DOHH2 (cell line): Measurements from ENCODE around the gene WWTR1.

ENCODE experiments used
- H3F3A ChIP-seq: fragments of 200-600 bp; sonication (generic), shearing (Covaris generic); 2 replicates; pipeline ENCODE4 v1.6.0; 2016; ENCODE audit warnings: antibody characterized with exemption, mild to moderate bottlenecking; ENCODE audit not compliant: control insufficient read depth, insufficient read depth
- H3K27ac ChIP-seq: fragments of 200-600 bp; sonication (generic); 2 replicates; pipeline ENCODE4 v1.5.1; 2014; ENCODE audit warnings: low read depth, mild to moderate bottlenecking, low read length, moderate library complexity
- H3K27me3 ChIP-seq: fragments of 200-600 bp; sonication (generic); 2 replicates; pipeline ENCODE4 v1.6.1; 2014; ENCODE audit warnings: mild to moderate bottlenecking, low read length, mixed read lengths; ENCODE audit not compliant: control insufficient read depth
- H3K36me3 ChIP-seq: fragments of 200-600 bp; sonication (generic); 2 replicates; pipeline ENCODE4 v1.6.1; 2014; ENCODE audit warnings: mild to moderate bottlenecking, low read length, moderate library complexity, mixed read lengths; ENCODE audit not compliant: control insufficient read depth
- H3K4me1 ChIP-seq: fragments of 200-600 bp; sonication (generic); 2 replicates; pipeline ENCODE4 v1.6.1; 2014; ENCODE audit warnings: mild to moderate bottlenecking, low read length, mixed read lengths; ENCODE audit not compliant: control insufficient read depth
- H3K4me2 ChIP-seq: fragments of 200-600 bp; sonication (generic); 2 replicates; pipeline ENCODE4 v1.6.0; 2014; ENCODE audit warnings: mild to moderate bottlenecking, low read length, moderate library complexity
- H3K4me3 ChIP-seq: fragments of 200-600 bp; sonication (generic); 2 replicates; pipeline ENCODE4 v1.5.1; 2014; ENCODE audit warnings: mild to moderate bottlenecking, low read length, mixed read lengths
- H3K79me2 ChIP-seq: fragments of 200-600 bp; sonication (generic); 2 replicates; pipeline ENCODE4 v1.6.1; 2014; ENCODE audit warnings: mild to moderate bottlenecking, low read length, mixed read lengths; ENCODE audit not compliant: control insufficient read depth
- H3K9me2 ChIP-seq: fragments of 200-600 bp; sonication (generic); replicated peaks from 2 replicates; pipeline ENCODE4 v1.6.1; 2014; ENCODE audit warnings: mild to moderate bottlenecking, low read length, mixed read lengths; ENCODE audit not compliant: control insufficient read depth
- H3K9me3 ChIP-seq: fragments of 200-600 bp; sonication (generic); 2 replicates; pipeline ENCODE4 v1.6.1; 2014; ENCODE audit warnings: antibody characterized with exemption, low read length, mixed read lengths; ENCODE audit not compliant: control insufficient read depth, insufficient read depth
- H4K20me1 ChIP-seq: fragments of 200-600 bp; sonication (generic); 2 replicates; pipeline ENCODE4 v1.6.0; 2014; ENCODE audit warnings: low read depth, mild to moderate bottlenecking, antibody characterized with exemption, low read length, moderate library complexity; ENCODE audit not compliant: control insufficient read depth, insufficient read depth
- CTCF ChIP-seq: fragments of 200-600 bp; sonication (generic); IDR thresholded peaks from one replicate; pipeline ENCODE4 v1.5.1; 2014; ENCODE audit warnings: antibody characterized with exemption, mild to moderate bottlenecking, low read depth, low read length; ENCODE audit not compliant: poor library complexity, severe bottlenecking
- EZH2phosphoT487 ChIP-seq: fragments of 200-600 bp; sonication (generic); IDR thresholded peaks from 2 replicates; pipeline ENCODE4 v1.6.1; 2017; ENCODE audit warnings: borderline replicate concordance, mild to moderate bottlenecking, antibody characterized with exemption, low read length, moderate library complexity, mixed read lengths

The WWTR1 gene

GRCh38 chr3:149480326-149481017 lies 177.4 kb downstream of the WWTR1 start:
- Histone ChIP-seq H3K4me2 (no peak overlapping the region), H3K9me3 (no peaks in the 10 kb centered on the region)

GRCh38 chr3:149479621-149480325 lies 178.1 kb downstream of the WWTR1 start:
- Histone ChIP-seq H3K4me1 (no peaks in the 10 kb centered on the region), H3F3A (no peaks in the 10 kb centered on the region), H3K36me3 (no peaks in the 10 kb centered on the region), H3K27ac (no peak overlapping the region), H3K4me3 (no peak overlapping the region), H3K9me2 (no peaks in the 10 kb centered on the region), H3K79me2 (no peaks in the 10 kb centered on the region), H3K9me3 (no peaks in the 10 kb centered on the region), H3K27me3 (no peaks in the 10 kb centered on the region), H3K4me2 (no peak overlapping the region), H4K20me1 (no peaks in the 10 kb centered on the region)
- TF ChIP-seq CTCF, result no peak
- no peak for TF ChIP-seq EZH2phosphoT487

More at GRCh38 chr3:149480326-149481017, 177.4 kb downstream of the WWTR1 start:
- H3K27ac ChIP-seq, result no peak overlapping the region
- no peak overlapping the region for H3K4me3 ChIP-seq
- no peaks in the 10 kb centered on the region for H4K20me1 ChIP-seq
- H3F3A ChIP-seq, result no peaks in the 10 kb centered on the region
- H3K36me3 ChIP-seq, result no peaks in the 10 kb centered on the region
- H3K9me2 ChIP-seq, result no peaks in the 10 kb centered on the region
- no peaks in the 10 kb centered on the region for H3K4me1 ChIP-seq
- H3K27me3 ChIP-seq, result no peaks in the 10 kb centered on the region
- no peaks in the 10 kb centered on the region for H3K79me2 ChIP-seq
- no peak for TF ChIP-seq EZH2phosphoT487
- peak; percentile 73 for TF ChIP-seq CTCF

GRCh38 chr3:149476225-149476624 lies 181.6 kb downstream of the WWTR1 start:
- TF ChIP-seq CTCF, result no peak
- TF ChIP-seq EZH2phosphoT487, result no peak
- H3F3A ChIP-seq, result no peaks in the 10 kb centered on the region
- no peaks in the 10 kb centered on the region for H4K20me1 ChIP-seq
- no peaks in the 10 kb centered on the region for H3K9me3 ChIP-seq
- no peaks in the 10 kb centered on the region for H3K79me2 ChIP-seq
- no peaks in the 10 kb centered on the region for H3K4me1 ChIP-seq
- no peaks in the 10 kb centered on the region for H3K36me3 ChIP-seq
- no peak overlapping the region for H3K27ac ChIP-seq
- no peak overlapping the region for H3K4me3 ChIP-seq
- H3K4me2 ChIP-seq, result no peak overlapping the region
- H3K9me2 ChIP-seq, result no peaks in the 10 kb centered on the region
- H3K27me3 ChIP-seq, result peaks cover 2% of the 10 kb centered on the region; the same call in 1 of the 2 replicates
